PFSK-1 (cell line): Measurements from ENCODE around the gene HSFX3.

Experiments
- FOXP2 ChIP-seq: optimal IDR thresholded peaks from 2 replicates; pipeline ENCODE3; 2011; ENCODE audit warnings: borderline replicate concordance, control low read depth, inconsistent platforms; ENCODE audit not compliant: insufficient read depth; ENCODE audit errors: extremely low read length, extremely low read depth
- POLR2AphosphoS5 ChIP-seq: IDR thresholded peaks from 2 replicates; pipeline ENCODE4 v1.6.1; 2012; ENCODE audit warnings: low read depth, mild to moderate bottlenecking, control low read depth, low read length, moderate library complexity
- SIN3A ChIP-seq: IDR thresholded peaks from 2 replicates; pipeline ENCODE4 v1.6.1; 2012; ENCODE audit warnings: mild to moderate bottlenecking, low read length, moderate library complexity, borderline replicate concordance; ENCODE audit not compliant: insufficient read depth
- TAF1 ChIP-seq: IDR thresholded peaks from 2 replicates; pipeline ENCODE4 v1.6.1; 2012; ENCODE audit warnings: low read length, control low read depth, borderline replicate concordance; ENCODE audit not compliant: insufficient read depth
- TF ChIP-seq, protein P1 (sequence below), 2 experiments: IDR thresholded peaks; 2 replicates each; pipeline versions ENCODE4 v1.6.1 to v1.8.0; 2011 to 2012; ENCODE audit warnings: low read depth in 2 of 2, low read length in 2 of 2, control low read depth in 1 of 2, inconsistent platforms in 1 of 2, mild to moderate bottlenecking in 1 of 2, moderate library complexity in 1 of 2; ENCODE audit not compliant: insufficient read depth in 1 of 2

DNA sequence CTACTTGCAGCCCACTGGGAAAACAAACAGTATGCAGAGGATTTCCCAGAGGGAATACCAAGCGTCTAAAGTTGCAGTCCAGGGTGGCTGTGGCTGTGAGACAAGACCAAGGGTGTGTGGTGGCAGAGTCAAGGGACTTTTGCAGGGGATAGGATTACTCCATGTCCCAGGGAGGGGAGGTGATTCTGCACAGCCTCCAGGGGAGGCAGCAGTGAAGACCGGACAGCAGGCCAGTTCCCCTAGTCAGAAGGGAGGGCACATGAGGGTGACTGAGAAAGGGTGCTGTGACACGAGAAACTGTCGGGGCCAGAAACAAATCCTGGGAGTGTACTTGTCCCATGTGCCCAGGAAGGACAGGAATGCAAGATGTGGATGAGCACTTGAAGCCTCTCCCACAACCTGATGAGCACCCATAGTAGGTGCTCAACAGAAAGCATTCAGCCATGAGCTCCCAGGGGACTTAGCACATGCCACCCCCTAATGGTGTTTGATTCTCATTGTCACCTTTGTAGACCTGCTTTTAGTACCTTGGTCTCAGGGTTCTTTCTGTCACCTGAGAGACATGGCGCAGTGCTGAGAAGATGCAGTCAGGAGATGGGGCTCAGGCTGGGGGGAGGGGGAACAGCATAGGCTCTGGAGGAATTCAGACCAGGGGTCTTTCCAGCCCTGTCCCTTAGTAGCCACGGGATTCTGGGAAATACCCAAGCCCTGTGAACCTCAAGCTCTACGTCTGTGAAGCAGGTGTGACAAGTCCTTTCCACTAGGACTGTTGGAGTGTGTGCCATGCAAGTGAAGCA lies 18.1 kb upstream of the HSFX3 start:
- TF ChIP-seq POLR2AphosphoS5: no peak
- TF ChIP-seq TAF1: no peak
- no peak for TF ChIP-seq SIN3A
- TF ChIP-seq, protein P1, sequence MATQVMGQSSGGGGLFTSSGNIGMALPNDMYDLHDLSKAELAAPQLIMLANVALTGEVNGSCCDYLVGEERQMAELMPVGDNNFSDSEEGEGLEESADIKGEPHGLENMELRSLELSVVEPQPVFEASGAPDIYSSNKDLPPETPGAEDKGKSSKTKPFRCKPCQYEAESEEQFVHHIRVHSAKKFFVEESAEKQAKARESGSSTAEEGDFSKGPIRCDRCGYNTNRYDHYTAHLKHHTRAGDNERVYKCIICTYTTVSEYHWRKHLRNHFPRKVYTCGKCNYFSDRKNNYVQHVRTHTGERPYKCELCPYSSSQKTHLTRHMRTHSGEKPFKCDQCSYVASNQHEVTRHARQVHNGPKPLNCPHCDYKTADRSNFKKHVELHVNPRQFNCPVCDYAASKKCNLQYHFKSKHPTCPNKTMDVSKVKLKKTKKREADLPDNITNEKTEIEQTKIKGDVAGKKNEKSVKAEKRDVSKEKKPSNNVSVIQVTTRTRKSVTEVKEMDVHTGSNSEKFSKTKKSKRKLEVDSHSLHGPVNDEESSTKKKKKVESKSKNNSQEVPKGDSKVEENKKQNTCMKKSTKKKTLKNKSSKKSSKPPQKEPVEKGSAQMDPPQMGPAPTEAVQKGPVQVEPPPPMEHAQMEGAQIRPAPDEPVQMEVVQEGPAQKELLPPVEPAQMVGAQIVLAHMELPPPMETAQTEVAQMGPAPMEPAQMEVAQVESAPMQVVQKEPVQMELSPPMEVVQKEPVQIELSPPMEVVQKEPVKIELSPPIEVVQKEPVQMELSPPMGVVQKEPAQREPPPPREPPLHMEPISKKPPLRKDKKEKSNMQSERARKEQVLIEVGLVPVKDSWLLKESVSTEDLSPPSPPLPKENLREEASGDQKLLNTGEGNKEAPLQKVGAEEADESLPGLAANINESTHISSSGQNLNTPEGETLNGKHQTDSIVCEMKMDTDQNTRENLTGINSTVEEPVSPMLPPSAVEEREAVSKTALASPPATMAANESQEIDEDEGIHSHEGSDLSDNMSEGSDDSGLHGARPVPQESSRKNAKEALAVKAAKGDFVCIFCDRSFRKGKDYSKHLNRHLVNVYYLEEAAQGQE (IDR thresholded peaks at IDR 0.05; ENCODE audit: insufficient read depth in 1 of 2, low read depth in 2 of 2, low read length in 2 of 2): no peak
- no peak for TF ChIP-seq FOXP2
